Kidney (tissue), 14 donors: Measurements from ENCODE around the gene CRB2. TPM values are rescaled to one million over a fixed set of nuclear protein-coding genes. Genes with fewer than 3 reads are reported as not detected.
A peak's percentile ranks its signal among the peaks of the same experiment; 100 is the strongest.

Experiments used
- DNase-seq, 5 donors: peaks; one replicate each; pipeline ENCODE4 v3.0.0-alpha.2; 2013 to 2020
- FAIRE-seq: peaks from 2 replicates; lab custom pipeline; 2012; peaks lifted over from hg19 to GRCh38; lab: Jason Lieb, UNC
- H3K27ac ChIP-seq, 2 donors: one replicate each; pipeline ENCODE4 v1.7.0; 2013; ENCODE audit warnings: low read depth in 2 of 2, low read length in 2 of 2, inconsistent platforms in 1 of 2
- H3K27me3 ChIP-seq: one replicate; pipeline ENCODE4 v1.7.1; 2013; ENCODE audit warnings: low read length, inconsistent platforms; ENCODE audit not compliant: control insufficient read depth, insufficient read depth
- H3K36me3 ChIP-seq, 3 donors: one replicate each; pipeline versions ENCODE4 v1.7.0 to v1.7.1; 2013; ENCODE audit warnings: low read length in 3 of 3, control low read depth in 1 of 3, inconsistent platforms in 1 of 3; ENCODE audit not compliant: insufficient read depth in 3 of 3, control insufficient read depth in 2 of 3
- H3K4me1 ChIP-seq, 3 donors: one replicate each; pipeline versions ENCODE4 v1.7.0 to v1.7.1; 2013; ENCODE audit warnings: low read length in 3 of 3, inconsistent platforms in 1 of 3, low read depth in 1 of 3; ENCODE audit not compliant: control insufficient read depth in 2 of 3, insufficient read depth in 2 of 3
- H3K4me3 ChIP-seq, 3 donors: one replicate each; pipeline versions ENCODE4 v1.7.0 to v1.8.1; 2013; ENCODE audit warnings: low read length in 3 of 3, control low read depth in 1 of 3, inconsistent platforms in 1 of 3
- H3K9ac ChIP-seq, 3 donors: one replicate each; pipeline versions ENCODE4 v1.7.0 to v1.7.1; 2013; ENCODE audit warnings: low read length in 3 of 3, control low read depth in 1 of 3, inconsistent platforms in 1 of 3
- H3K9me3 ChIP-seq, 3 donors: one replicate each; pipeline versions ENCODE4 v1.7.0 to v1.7.1; 2013; ENCODE audit warnings: low read length in 3 of 3, control low read depth in 1 of 3, inconsistent platforms in 1 of 3; ENCODE audit not compliant: control insufficient read depth in 2 of 3, insufficient read depth in 1 of 3
- intact Hi-C: fragments of 100-400 bp; cut with DNase I; formaldehyde crosslinking; loops from one replicate; pipeline ENCODE4 v1.11.1; 2022
- polyA plus RNA-seq: library from polyadenylated mRNA; stranded (reverse); fragments of 350-450 nt; fragmentation: Illumina TruSeq; extraction: RNeasy Lipid Tissue Mini Kit (QIAGEN cat#74804); gene quantifications from one replicate; pipeline ENCODE4 v1.2.3, GENCODE V29; 2014; ENCODE audit warnings: low read depth, low replicate concordance; ENCODE audit not compliant: insufficient read depth
- total RNA-seq: library from RNA; stranded (reverse); fragmentation: NEBNext Ultra II Directional; extraction: Animal tissue kit (Norgen Biotek cat#: 25700); gene quantifications from one replicate; pipeline ENCODE4 v1.2.1, GENCODE V29; 2021
- TF ChIP-seq, protein P1 (sequence below): IDR thresholded peaks from 3 replicates; pipeline ENCODE4 v1.5.1; 2012; ENCODE audit warnings: mild to moderate bottlenecking, moderate library complexity, borderline replicate concordance; ENCODE audit not compliant: insufficient read depth; ENCODE audit errors: extremely low read depth
- donor health status: control.
- donor health status: control.
- donor health status: control.
- donor health status: control.
- donor health status: control.
- donor health status: DM: yes; HTN: yes; CAD: no.
- donor health status: Normal renal cell carcinoma (clear cell type).

Gene CRB2
- total and polyA plus RNA-seq, 2 donors from 2014 or later, result 0.88 to 8.4 TPM

DNA sequence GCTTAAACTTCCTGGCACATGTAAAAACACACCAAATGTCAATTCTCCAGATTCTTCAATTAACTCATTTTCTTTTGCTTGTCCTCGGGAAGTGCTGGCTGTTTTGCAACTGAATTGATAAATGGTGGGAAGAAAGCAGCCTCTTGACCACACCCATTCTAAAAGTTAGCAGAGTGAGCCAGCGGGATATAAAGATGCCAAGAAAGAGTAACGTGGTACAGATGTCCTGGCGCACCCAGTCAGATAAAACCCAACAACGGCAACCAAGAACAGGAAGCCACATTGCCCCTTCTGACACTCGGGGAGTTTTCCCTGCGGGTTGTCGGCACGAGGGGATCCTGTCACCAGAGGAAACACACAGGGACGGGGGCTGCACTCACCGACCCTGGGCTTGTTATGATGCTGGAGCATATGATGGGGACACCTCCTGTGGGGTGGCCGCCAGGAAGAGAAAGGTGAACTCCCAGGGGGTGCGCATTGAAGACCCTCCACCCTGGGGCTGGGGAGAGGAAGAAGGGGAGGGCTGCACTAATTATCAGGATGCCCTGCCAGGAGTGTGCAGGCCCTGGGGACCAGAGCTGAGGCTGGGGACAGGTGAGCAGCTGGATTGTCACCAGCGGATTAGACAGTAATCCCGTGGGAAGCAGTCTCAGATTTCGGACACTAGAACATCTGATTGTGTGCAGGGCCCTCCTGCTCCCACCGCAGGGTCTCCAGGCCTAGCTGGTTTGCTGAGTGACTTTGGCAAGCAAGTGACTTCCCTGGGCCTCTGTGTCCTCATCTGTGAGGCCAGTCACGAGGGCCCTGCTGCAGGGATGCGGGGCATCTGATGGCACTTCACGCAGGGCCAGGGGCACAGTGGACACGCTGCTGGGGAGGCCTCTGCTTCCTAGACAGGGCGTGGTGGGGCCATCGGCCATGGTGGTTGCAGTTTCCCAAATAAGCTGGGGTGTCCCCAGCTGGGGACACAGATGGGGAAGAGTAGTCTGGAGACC lies 59.2 kb downstream of the CRB2 start:
- FAIRE-seq, result no peak
- intact Hi-C loops, result no loop called here
- H3K27ac ChIP-seq, result no peak overlapping the region
- H3K9me3 ChIP-seq, result no peaks in the 10 kb centered on the region
- H3K4me1 ChIP-seq, result no peaks in the 10 kb centered on the region
- DNase-seq, result peak in 1 of 5 donors; percentile 35
- peaks cover 0 to 10% (median 5%) of the 10 kb centered on the region in 3 donors for H3K36me3 ChIP-seq
- no peak overlapping the region for H3K4me3 ChIP-seq
- TF ChIP-seq, protein P1, sequence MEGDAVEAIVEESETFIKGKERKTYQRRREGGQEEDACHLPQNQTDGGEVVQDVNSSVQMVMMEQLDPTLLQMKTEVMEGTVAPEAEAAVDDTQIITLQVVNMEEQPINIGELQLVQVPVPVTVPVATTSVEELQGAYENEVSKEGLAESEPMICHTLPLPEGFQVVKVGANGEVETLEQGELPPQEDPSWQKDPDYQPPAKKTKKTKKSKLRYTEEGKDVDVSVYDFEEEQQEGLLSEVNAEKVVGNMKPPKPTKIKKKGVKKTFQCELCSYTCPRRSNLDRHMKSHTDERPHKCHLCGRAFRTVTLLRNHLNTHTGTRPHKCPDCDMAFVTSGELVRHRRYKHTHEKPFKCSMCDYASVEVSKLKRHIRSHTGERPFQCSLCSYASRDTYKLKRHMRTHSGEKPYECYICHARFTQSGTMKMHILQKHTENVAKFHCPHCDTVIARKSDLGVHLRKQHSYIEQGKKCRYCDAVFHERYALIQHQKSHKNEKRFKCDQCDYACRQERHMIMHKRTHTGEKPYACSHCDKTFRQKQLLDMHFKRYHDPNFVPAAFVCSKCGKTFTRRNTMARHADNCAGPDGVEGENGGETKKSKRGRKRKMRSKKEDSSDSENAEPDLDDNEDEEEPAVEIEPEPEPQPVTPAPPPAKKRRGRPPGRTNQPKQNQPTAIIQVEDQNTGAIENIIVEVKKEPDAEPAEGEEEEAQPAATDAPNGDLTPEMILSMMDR, result no peak
- no peak overlapping the region for H3K9ac ChIP-seq
- no peaks in the 10 kb centered on the region for H3K27me3 ChIP-seq

DNA sequence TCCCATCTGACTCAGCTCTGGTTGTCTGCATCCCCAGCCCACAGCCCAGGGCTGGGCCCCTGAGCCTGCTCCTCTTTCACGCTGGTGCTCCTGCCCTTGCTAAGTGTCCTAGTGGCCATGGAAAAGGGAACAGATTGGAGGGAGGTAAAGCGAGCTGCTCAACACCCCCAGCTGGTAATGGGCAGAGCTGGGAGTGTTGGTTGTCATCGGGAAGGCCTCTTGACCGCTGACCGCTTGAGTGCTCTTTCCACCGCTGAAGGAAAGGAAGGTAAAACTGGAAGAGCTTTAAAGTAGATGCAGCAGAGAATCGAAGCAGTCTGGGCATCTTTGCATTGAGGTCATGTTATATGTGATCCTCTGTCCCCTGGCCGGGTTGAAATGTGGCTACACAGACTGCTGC lies 60.2 kb downstream of the CRB2 start:
- TF ChIP-seq, protein P1, result no peak
- FAIRE-seq, result no peak
- Histone ChIP-seq H3K9me3 (no peaks in the 10 kb centered on the region), H3K36me3 (peaks cover 0 to 10% (median 5%) of the 10 kb centered on the region in 3 donors), H3K4me1 (no peaks in the 10 kb centered on the region), H3K4me3 (no peak overlapping the region), H3K27me3 (no peaks in the 10 kb centered on the region), H3K9ac (no peak overlapping the region), H3K27ac (no peak overlapping the region)
- intact Hi-C loops, result no loop called here
- DNase-seq, result peak in 2 of 5 donors; percentile 52 to 63

DNA sequence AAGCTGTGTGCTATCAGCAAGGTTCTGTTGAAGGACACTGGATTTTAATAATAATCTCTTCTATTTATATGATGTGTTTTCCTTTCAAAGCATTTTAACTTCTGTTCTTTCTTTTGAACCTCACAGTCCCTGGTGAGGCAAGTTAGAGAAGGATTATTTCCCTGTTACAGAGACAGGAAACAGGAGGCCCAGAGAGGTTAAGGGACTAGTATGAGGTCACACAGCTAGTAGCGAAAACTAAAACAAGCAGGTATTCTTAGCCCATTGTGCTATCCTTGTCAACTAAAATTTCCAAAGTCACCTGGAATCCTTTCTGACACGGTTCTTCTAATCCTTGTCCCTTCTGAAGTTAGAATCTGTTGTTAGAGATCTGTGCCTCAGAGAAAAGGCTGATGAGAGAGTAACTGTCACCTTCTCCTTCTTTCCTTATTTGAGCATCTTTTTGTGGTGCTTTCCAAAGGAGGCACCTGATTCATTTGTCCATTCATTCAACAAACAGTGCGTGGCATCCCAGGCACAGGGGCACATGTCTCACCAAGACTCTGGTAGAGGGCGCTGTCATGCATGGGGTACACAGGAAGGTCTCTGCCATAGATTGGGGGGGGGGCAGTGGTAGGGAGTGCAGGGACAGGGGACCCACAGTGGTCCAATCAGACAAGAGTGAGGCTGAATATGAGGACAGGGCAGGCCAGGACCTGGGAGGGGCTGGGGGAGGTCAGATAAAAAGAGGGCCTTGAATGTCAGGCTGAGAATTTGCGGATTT lies 61.5 kb downstream of the CRB2 start:
- Histone ChIP-seq H3K9me3 (no peaks in the 10 kb centered on the region), H3K9ac (no peak overlapping the region), H3K27ac (no peak overlapping the region), H3K4me1 (peaks cover 0 to 2% (median 0%) of the 10 kb centered on the region in 3 donors), H3K4me3 (no peak overlapping the region), H3K36me3 (peaks cover 0 to 10% (median 5%) of the 10 kb centered on the region in 3 donors), H3K27me3 (no peaks in the 10 kb centered on the region)
- TF ChIP-seq, protein P1, result no peak
- DNase-seq (peak in 1 of 5 donors; percentile 31), FAIRE-seq (no peak)
- intact Hi-C loops, result no loop called here
